ENCODE results near the gene DNAAF5.

The DNAAF5 gene

DNA sequence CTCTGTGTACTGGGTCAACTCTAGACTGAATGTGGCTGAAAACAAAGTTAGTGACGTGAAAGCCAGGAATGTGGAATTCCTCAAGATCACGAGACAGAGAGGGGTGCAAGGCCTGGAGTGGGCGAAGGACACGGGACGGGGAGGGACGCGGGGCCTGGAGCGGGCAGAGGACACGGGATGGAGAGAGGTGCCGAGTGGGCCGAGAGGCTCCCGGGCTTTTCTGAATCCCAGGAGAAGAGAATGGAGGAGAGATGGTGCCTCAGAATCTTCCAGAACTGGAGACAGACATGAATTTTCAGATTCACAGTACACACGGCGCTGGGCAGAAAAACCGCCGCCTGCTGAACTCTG is 51.2 kb downstream of the DNAAF5 start:
- intact Hi-C loops (cut with DNase I): loop anchor here (5.0 kb wide), 1 partner anchor 255 kb away; no protein-coding TSS in a partner anchor
- DNase-seq: peak in 2 of 10 donors; percentile 40 to 79

DNA sequence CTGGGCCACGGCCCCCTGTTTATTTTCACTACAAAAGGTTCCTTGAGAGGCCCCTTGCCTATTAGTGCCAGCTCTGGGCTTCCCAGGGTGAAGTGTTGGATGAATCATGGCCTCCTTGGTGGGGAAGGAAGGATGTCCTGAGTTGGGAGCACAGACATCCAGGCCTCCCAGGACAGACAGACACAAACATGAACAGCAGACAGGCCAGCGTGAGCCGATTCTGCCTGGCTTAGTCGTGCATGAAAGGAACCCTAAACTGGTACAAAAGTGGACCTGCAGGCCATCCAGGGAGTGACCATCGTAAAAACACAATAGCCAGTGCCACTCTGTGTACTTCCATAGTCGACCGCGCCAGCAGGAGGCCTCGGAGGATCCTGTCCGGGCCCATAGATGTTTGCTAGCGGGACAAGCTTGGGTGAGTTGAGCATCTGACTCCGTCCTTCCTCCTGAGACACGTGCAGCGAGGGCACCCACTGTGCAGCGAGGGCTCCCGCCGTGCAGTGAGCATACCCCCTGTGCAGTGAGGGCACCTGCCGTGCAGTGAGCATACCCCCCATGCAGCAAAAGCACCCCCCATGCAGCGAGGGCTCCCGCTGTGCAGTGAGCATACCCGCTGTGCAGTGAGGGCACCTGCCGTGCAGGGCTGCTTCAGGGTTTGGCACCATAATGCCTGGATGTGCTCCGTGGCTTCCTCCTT is 51.9 kb downstream of the DNAAF5 start:
- DNase-seq: peak in 4 of 10 donors; percentile 11 to 79 (median 69)
- intact Hi-C loops (cut with DNase I): loop anchor here (5.0 kb wide), 1 partner anchor 256 kb away; no protein-coding TSS in a partner anchor

DNA sequence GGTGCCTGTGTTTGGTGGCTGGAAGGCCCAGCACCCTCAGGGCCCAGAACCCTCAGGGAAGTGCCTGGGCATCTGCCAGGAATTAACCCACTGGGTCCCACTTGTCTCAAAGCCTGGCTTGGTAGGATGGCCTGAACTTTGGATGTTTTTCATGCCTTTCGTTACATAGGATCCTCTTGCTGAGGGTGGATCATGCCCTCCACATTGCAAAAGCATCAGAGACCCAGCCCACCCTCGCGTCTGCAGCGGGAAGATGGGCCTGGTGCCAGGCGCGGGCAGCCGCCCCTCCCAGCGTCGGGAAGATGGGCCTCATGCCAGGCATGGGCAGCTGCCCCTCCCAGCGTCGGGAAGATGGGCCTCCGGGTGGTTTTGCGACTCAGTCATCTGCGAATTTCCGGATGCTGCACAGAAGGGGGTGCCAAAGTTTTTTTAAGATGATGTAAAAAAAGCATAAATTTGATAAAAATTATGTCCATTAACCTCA is 52.5 kb downstream of the DNAAF5 start:
- intact Hi-C loops (cut with DNase I): loop anchor here (5.0 kb wide), 1 partner anchor 257 kb away; no protein-coding TSS in a partner anchor
- peak in 3 of 10 donors; percentile 40 to 80 (median 77) for DNase-seq

DNA sequence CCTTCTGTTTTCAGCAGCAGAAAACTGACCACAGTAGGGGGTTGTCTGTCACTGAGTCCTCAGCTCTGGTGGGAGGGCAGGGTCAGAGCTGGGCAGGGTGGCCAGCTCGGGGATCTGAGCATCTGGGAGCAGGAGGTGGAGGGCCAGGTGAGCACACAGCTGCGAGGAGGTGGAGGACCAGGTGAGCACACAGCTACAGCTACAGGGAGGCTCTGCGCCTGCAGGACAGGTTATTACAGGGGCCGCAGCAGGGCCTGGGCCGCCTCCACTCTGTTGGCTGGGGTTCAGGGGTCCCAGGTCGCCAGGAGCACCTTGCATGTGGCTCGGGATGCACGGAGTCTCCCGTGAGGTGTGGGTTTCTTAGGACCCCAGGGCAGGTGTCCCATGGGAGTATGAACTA is 53.0 kb downstream of the DNAAF5 start:
- DNase-seq: peak in 2 of 10 donors; percentile 33 to 78

DNA sequence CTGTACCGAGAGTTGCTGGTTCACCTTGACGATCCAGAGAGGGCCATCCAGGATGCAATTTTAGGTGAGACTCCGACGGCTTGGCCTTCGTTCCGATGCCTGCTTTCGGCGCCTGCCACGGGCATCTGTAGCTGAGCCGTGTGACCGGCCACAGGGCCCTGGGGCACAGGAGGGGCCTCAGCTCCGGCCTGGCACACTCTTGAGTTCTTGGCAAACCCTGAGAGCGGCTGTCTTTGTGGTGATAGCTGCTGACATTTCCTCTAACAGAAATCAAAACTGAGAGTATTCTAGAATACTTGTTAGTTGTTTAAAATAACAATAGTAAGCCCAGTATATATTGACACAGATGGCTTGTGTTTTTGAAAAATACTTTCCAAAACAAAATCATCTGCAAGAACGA is 53.6 kb downstream of the DNAAF5 start:
- intact Hi-C loops (cut with DNase I): no loop called here
- peak in 3 of 10 donors; percentile 38 to 81 (median 78) for DNase-seq

More for the DNA sequence above, 53.0 kb downstream of the DNAAF5 start:
- intact Hi-C loops (cut with DNase I): loop anchor here (5.0 kb wide), 1 partner anchor 257 kb away; no protein-coding TSS in a partner anchor

DNA sequence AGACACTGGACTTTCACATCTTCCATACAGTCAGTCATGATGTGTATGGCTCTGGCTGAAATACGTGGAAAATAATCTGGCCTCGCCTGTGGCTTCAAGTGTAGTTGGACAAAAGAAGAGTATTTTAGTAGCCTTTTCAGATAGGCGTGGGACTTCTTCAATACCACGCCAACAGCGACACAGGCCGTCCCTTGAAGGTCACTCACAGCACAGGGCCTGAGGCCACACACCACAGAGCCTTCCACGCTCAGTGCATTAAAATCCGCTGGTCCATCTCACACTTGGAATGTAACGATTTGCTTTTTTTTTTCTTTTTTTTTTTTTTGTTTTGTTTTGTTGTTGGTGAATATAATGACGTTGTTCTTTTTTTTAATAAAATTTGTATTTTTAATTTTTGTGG is 54.0 kb downstream of the DNAAF5 start:
- DNase-seq: peak in 1 of 10 donors; percentile 49
- intact Hi-C loops (cut with DNase I): no loop called here

DNA sequence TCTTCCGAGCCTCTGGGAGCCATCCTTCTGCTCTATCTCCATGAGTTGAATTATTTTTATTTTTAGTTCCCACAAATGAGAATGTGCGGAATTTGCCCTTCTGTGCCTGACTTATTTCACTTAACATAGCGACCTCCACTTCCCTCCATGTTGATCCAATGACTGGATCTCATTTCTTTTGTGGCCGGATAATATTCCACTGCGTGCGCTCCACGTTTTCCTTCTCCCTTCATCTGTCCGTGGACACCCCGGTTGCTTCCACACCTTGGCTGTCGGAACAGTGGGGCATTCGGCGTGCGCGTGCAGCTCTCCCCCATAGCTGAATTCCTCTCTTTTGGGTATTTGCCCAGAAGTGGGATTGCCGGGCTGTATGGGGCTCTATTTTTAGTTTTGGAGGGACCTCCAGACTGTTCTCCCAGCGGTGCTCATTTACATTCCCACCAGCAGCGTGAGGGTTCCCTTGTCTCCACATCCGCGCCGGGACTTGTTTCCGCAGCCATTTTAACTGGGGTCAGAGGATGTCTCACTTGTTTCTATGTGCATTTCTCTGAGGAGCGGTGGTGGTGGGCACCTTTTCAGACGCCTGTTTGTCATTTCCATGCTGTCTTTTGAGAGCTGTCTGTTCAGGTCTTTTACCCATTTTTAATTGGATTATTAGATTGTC is 54.8 kb downstream of the DNAAF5 start:
- peak in 2 of 10 donors; percentile 55 to 68 for DNase-seq
- intact Hi-C loops (cut with DNase I): no loop called here

DNA sequence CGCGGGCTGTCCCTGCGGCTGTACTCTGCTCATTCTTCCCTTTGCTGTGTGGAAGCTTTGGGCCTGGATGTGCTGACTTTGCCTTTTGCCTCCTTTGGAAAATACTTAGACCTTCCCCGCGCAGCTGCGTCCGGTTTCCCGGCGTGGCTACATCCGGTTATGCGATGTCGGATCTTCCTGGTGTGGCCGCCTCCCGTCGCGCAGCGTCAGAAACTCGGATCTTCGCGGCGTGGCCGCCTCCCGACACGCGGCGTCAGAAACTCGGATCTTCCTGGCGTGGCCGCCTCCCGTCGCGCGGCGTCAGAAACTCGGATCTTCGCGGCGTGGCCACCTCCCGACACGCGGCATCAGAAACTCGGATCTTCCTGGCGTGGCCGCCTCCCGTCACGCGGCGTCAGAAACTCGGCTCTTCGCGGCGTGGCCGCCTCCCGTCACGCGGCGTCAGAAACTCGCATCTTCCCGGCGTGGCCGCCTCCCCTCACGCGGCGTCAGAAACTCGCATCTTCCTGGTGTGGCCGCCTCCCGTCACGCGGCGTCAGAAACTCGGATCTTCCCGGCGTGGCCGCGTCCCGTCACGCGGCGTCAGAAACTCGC is 55.5 kb downstream of the DNAAF5 start:
- peak in 4 of 10 donors; percentile 12 to 79 (median 44) for DNase-seq
- intact Hi-C loops (cut with DNase I): no loop called here

DNA sequence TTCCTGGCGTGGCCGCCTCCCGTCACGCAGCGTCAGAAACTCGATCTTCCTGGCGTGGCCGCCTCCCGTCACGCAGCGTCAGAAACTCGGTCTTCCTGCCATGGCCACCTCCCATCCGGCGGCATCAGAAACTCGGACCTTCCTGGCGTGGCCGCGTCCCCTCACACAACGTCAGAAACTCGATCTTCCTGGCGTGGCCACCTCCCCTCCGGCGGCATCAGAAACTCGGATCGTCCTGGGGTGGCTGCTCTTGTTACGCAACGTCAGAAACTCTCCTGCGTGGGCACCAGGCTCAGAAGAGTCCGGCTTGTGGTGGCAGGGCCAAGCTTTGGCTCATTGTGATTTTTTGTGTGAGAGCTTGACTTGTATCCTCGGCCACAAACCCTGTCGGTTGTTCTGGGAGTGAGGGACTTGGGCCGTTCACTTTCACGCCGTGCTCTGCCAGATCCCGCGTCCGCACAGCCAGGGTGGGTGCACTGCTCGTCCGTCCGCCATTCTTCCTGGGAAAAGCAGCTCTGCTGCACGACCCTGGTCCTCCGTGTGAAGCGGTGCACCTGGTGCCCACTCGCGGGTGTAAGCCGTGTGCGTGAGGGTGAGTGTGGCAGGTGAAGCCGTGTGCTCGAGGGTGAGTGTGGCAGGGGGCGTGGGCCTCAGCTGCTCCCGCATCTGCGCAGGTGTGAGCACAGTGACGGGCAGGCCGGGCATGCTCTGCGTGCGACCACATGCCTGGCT is 56.4 kb downstream of the DNAAF5 start:
- intact Hi-C loops (cut with DNase I): no loop called here
- peak in 4 of 10 donors; percentile 21 to 69 (median 50) for DNase-seq

DNA sequence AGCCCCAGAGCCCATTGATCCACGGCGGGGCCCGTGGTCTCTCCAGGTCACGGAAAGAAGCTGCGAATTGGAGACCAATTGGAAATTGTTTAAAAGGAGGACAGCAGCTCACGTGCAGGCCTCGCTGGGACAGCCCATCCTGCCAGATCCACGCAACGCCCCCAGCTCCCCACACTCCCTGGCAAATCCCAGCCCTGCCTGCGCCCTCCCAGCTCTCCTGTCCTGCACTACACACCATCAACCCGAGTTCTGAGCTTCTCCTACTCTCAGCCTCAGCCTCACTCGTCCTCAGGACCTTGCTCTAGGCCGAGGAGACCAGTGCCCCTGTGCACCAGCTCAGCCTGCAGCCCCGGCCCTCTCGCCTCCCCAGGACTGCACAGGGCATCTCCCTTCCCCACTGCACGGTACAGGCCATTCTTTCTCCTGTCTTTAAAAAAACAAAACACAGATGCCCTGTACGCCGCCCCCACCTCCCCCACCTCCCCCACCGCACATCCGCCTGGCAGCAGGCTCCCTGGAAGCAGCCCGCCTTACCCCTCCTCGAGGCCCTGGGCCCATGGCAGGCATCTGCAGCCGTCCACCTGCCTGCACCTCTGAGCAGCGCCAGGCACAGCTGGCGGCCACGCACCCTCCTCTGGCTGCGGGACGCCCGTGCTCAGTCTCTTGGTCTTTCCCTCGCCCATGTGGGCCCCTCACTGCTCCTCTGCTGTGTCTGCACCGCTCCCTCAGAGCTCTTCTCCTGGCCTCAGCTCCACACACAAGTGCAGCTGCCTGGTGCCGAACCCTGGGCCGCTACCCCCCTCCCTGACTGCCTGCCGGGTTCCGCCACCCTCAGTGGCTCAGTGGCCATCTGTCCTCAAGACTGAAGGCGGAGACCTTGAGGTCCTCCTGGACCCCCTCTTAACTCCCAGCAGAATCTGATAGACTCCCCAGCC is 57.3 kb downstream of the DNAAF5 start:
- intact Hi-C loops (cut with DNase I): no loop called here
- DNase-seq: peak in 4 of 10 donors; percentile 20 to 81 (median 69)

DNA sequence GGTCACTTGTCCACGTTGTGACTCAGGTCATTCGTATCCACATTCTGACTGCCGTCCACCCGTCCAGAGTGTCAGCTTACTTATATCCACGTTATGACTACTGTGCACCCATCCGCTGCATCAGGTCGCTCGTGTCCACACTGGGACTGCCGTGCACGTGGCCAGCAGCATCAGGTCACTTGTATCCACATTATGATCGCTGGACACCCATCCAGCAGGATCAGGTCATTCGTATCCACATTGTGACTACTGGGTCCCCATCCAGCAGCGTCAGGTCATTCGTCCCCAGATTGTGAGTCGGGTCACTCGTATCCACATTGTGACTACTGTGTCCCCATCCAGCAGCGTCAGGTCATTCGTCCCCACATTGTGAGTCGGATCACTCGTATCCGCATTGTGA is 58.5 kb downstream of the DNAAF5 start:
- intact Hi-C loops (cut with DNase I): no loop called here
- peak in 3 of 10 donors; percentile 35 to 73 (median 46) for DNase-seq

DNA sequence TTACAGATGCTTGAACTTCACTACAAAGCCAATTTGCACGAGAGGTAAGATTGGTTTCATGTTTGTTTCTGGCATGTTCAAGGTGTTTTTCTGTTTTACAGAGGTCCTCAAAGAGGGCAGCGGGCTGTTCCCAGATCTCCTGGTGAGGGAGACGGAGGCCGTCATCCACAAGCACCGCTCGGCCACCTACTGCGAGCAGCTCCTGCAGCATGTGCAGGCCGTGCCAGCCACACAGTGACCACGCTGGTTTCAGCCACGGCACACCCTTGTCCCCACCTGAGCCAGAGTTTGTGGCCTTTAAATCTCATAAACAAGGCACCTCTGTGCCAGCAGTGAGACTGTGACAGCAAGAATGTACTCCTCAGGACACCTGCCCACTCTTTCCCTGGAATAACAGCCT is 58.9 kb downstream of the DNAAF5 start:
- peak in 3 of 10 donors; percentile 48 to 67 (median 50) for DNase-seq
- intact Hi-C loops (cut with DNase I): no loop called here

DNA sequence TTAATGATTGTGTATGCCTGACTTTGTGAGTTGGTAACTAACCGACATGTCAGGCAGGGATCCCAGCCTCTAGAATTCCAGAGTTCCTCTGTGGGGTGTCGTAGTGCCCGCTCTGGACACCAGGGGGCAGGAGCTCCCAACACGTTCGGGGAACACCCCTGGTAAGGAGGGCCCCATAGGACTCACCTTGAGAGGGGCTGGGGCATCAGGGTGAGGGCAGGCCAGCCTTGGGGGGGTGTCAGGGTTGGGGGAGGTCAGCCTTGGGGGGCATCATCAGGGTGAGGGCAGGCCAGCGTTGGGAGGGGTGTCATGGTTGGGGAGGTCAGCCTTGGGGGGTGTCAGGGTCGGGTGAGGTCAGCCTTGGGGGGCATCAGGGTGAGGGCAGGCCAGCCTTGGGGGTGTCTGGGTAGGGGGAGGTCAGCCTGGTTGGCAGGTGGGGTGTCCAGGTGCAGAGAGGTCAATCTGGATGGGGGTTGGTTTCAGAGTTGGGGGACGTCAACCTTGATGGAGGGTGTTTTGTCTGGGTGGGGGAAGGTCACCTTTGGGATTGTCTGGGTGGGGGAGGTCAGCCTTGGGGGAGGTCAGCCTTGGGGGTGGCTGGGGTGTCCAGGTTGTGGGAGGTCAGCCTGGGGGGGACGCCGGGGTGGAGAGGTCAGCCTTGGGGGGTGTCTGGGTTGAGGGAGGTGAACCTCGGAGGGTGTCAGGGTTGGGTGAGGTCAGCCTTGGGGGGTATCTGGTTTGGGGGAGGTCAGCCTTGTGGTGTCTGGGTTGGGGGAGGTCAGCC is 60.2 kb downstream of the DNAAF5 start:
- DNase-seq: peak in 9 of 10 donors; percentile 50 to 95 (median 72)
- intact Hi-C loops (cut with DNase I): loop anchor here (1.0 kb wide), 1 partner anchor 87 kb away; no protein-coding TSS in a partner anchor

DNA sequence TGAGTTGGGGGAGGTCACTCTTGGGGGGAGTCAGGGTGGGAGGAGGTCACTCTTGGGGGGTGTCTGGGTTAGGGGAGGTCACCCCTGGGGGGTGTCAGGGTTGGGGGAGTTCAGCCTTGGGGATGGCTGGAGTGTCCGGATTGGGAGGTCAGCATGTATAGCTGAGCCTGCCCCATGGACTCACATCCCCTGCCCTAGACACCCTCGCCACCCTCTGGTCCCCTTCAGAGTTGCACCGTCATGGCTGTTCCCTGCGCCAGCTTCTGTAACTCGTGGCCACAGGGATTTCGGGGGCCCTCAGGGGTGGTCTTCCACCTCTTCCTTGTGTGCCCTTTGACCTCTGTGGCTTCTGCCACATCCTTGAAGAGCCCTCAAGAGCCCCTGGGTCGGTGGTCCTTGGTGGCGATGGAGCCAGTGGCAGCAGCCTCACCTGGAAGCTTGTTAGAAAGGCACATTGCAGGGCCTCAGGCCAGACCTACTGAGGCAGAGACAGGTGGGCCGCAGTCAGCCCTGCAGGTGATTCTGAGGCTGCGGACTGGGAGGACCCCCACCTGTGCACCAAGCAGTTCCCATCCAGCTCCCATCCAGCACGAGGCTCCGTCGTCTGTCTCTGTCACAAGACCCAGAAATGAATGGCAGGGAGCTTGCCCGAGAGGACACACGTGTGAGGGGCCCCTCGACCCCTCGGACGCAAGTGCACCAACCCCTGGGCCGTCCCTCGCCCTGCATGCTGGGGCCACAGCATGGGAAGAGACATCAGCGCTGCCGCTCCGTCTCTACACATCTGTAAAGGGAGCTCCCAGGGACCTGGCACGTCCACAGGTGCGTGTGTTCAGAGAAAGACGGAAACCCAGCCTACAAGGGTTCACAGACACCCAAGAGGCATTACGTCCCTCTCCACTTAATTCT is 61.1 kb downstream of the DNAAF5 start:
- peak in 3 of 10 donors; percentile 17 to 83 (median 83) for DNase-seq

DNA sequence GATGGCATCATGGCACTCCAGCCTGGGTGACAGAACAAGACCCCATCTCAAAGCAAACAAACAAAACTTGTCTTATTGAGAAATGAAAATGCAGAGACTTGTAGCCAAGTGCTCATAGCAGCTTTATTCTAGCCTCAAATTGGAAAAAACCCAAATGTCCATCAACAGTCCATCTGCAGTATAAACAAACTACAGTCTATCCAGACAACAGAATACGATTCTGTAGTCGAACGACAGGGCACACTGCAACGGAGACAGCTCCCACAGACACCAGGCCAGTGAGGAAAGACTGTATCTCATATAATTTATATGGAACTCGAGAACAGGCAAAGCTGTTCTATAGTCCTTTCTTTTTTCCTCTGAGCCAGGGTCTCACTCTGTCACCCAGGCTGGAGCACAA is 65.0 kb downstream of the DNAAF5 start:
- DNase-seq: peak in 1 of 10 donors; percentile 59
- intact Hi-C loops (cut with DNase I): no loop called here

More for the DNA sequence above, 61.1 kb downstream of the DNAAF5 start:
- intact Hi-C loops (cut with DNase I): no loop called here

DNA sequence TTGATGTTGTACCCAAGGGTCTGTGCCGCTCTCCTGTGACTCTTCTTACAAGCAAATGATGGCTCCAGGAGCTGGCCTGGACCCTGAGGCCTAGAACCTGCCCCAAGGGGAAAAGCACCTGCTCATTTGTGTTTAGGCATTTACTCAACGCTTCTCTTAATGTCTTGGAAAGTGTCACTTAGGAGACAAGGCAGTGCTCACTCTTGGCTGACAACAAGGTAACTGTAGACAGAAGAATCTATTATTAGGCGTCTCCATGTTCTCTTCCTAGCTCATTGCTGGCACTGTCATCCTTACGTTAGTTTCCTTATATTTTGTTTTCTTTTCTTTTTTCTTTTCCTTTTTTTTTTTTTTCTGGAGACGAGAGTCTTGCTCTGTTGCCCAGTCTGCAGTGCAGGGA is 67.7 kb downstream of the DNAAF5 start:
- intact Hi-C loops (cut with DNase I): no loop called here
- DNase-seq: no peak

DNA sequence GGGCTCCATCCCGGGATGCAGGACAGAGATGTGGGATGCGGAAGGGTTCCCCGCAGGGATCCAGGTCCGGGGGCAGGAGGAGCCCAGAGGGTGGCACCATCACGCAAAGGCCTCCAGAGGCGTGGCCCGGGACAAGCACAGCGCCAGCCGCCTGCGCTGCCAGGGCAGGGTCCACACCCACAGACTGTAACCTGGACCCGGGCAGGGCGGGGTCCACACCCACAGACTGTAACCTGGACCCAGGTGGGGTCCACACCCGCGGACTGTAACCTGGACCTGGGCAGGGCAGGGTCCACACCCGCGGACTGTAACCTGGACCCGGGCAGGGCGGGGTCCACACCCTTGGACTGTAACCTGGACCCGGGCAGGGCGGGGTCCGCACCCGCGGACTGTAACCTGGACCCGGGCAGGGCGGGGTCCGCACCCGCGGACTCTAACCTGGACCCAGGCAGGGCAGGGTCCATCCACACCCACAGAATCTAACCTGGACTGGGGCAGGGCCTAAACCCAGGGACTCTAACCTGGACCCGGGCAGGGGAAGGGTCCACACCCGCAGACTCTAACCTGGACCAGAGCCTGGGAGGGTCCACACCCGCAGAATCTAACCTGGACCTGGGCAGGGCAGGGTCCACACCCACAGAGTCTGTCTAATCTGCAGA is 68.3 kb downstream of the DNAAF5 start:
- intact Hi-C loops (cut with DNase I): no loop called here
- peak in 2 of 10 donors; percentile 69 to 73 for DNase-seq

All from posterior cingulate gyrus (tissue), 11 donors.